Activated naive CD8-positive, alpha-beta T cell treated with anti-CD3 and anti-CD28 coated beads, Interleukin-2, amount 10 ng/mL, durations not matched to agents 7 days and 5 days (primary cell): ENCODE data around the gene GRAPL. TPM values are rescaled to one million over a fixed set of nuclear protein-coding genes. Genes with fewer than 3 reads are reported as not detected.
"Not testable (repeated sequence)": the region's sequence is repeated elsewhere in the genome, so short reads cannot be mapped to it uniquely, and the experiment has no call there.

Source experiments
- ATAC-seq: fragments of 150-1000 bp; cut with Tn5 transposase; one replicate; pipeline ENCODE4 v1.10.0; 2021; ENCODE audit warnings: low read depth, moderate library complexity
- POLR2A ChIA-PET: fragments of 350-600 bp; sonication (Branson Sonifier 250); formaldehyde crosslinking; loops from one replicate; lab custom pipeline; 2021; ENCODE audit warnings: antibody characterized with exemption; lab: Charles Lee
- DNase-seq: peaks from one replicate; pipeline ENCODE4 v3.0.0; 2021
- H3K27ac Mint-ChIP-seq: one replicate; pipeline ENCODE4 v1.8.0; 2022; ENCODE audit warnings: mild to moderate bottlenecking, mixed read lengths
- H3K27me3 Mint-ChIP-seq: one replicate; pipeline ENCODE4 v1.8.0; 2022; ENCODE audit warnings: mild to moderate bottlenecking, moderate library complexity, mixed read lengths
- H3K36me3 Mint-ChIP-seq: one replicate; pipeline ENCODE4 v1.8.0; 2021; ENCODE audit warnings: mild to moderate bottlenecking, mixed read lengths
- H3K4me1 Mint-ChIP-seq: one replicate; pipeline ENCODE4 v1.8.0; 2021; ENCODE audit warnings: mixed read lengths
- H3K4me3 Mint-ChIP-seq: one replicate; pipeline ENCODE4 v1.8.0; 2022; ENCODE audit warnings: mild to moderate bottlenecking, moderate library complexity, mixed read lengths
- H3K9me3 Mint-ChIP-seq: one replicate; pipeline ENCODE4 v1.8.0; 2021; ENCODE audit warnings: mixed read lengths
- total RNA-seq, 2 experiments: library from RNA; stranded (reverse); gene quantifications; one replicate each; pipeline ENCODE4 v1.2.3, GENCODE V29; 2021

Gene GRAPL
- total RNA-seq, 2 experiments from 2014 or later = 17.9 to 18.4 TPM

DNA sequence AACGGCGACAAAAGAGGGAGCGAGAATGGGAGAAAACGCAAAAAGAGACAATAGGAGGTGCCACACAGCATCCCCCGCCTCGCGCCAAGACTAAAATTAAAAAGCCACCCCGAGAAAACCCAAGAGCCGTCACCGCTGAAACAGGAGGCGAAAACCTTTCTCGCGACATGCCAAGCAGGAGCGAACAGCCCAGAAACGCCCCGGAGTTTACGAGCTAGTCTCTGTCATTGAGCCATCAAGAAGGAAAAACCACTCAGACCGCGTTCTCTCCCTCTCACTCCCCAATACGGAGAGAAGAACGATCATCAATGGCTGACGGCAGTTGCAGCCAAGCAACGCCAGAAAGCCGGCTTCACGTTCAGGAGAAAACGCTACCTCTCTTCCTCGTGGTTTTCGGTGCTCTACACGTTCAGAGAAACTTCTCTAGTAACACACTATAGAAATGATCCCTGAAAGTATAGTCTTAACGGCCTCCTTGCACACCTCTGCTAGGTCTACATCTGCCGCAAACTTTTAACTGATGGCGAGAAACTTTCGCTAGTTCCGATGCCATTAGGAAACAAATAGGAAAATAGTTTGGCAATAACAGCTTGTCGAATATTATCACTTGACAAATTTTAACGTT, 62.5 kb downstream of the GRAPL start:
- POLR2A ChIA-PET, H3K36me3 Mint-ChIP-seq, H3K27ac Mint-ChIP-seq, H3K4me3 Mint-ChIP-seq, H3K4me1 Mint-ChIP-seq, DNase-seq, H3K27me3 Mint-ChIP-seq, H3K9me3 Mint-ChIP-seq: not testable (repeated sequence)
- ATAC-seq = peak; percentile 30

DNA sequence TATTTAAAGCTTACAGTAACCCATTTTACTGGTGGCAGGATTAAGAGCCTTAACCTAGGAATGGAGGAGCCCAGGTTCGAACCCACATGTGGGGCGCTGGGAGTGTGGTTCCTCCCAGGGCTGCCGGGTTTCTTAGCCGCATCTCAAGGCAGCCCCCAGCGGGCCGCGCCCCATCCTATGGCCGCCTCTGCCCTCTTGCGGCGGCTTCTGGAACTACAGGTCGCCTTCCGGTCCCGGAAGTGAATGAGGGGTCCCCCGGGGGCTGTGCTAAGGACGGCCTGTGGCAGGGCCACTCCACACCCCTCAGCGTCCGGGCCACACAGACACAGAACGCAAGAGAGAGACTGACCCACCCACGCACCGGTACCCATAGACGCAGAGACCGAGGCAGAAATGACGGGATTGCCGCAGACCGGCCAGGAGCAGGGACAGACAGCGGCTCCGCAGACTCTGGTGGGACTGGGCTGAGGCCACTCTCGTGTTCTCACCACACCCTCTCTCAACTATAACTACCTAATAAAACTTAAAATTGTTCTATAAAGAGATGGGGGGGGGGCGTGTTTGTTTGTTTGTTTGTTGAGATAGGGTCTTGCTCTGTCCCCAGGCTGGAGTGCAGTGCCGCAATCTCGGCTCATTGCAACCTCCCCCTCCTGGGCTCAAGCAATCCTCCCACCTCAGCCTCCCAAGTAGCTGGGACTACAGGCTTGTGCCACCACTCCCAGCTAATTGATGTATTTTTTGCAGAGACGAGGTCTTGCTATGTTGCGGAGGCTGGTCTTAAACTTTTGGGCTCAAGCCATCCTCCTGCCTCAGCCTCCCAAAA, 69.2 kb downstream of the GRAPL start:
- H3K4me3 Mint-ChIP-seq, H3K4me1 Mint-ChIP-seq, H3K27me3 Mint-ChIP-seq, H3K27ac Mint-ChIP-seq, POLR2A ChIA-PET, H3K9me3 Mint-ChIP-seq, H3K36me3 Mint-ChIP-seq: not testable (repeated sequence)
- DNase-seq (peak; percentile 71), ATAC-seq (peak; percentile 96)

DNA sequence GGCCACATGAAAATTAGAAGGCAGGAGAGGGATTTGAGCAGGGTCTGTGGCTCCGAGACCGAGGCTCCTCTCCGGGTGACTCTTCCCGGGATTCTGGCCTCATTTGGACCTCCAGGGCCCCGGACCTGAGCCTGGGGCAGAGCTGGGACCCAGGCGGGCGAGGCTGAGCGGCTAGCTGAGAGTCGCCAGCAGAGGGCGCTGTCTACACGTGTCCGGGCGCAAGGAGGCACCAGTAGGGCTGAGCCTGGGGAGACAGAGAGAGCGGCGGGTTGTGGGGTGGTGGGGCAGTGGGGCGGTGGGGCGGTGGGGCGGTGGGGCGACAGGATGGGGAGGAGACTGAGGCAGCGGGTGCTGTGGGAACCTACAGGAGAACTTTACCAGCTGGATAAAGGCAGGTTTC, 75.1 kb downstream of the GRAPL start:
- POLR2A ChIA-PET, H3K27ac Mint-ChIP-seq, H3K4me1 Mint-ChIP-seq, H3K36me3 Mint-ChIP-seq, DNase-seq, H3K27me3 Mint-ChIP-seq, H3K4me3 Mint-ChIP-seq, H3K9me3 Mint-ChIP-seq: not testable (repeated sequence)
- ATAC-seq = peak; percentile 97

- H3K27me3 Mint-ChIP-seq = not testable (repeated sequence)
These were observed 76.0 kb downstream of the GRAPL start for GRCh38 chr17:19203429-19203828.

More at GRCh38 chr17:19203429-19203828, 76.0 kb downstream of the GRAPL start:
- DNase-seq, H3K4me1 Mint-ChIP-seq, H3K36me3 Mint-ChIP-seq, ATAC-seq, POLR2A ChIA-PET, H3K4me3 Mint-ChIP-seq, H3K27ac Mint-ChIP-seq, H3K9me3 Mint-ChIP-seq: not testable (repeated sequence)

Other genes starting within 250 kb of the GRAPL start
- gene SLC5A10, start 175.4 kb upstream of the GRAPL start, total RNA-seq = not detected
- gene FAM83G, start 122.8 kb upstream of the GRAPL start, total RNA-seq = 1 to 10 TPM; 7.1 to 8.3 TPM
- 10 to 100 TPM; 27.7 to 30.3 TPM for gene GRAP, start 80.6 kb upstream of the GRAPL start, total RNA-seq
- 1 to 10 TPM; 7.1 to 7.5 TPM for gene EPN2, start 109.8 kb downstream of the GRAPL start, total RNA-seq
- gene B9D1, start 235.1 kb downstream of the GRAPL start, total RNA-seq = 1 to 10 TPM; 1.6 to 2.1 TPM